Kidney capillary endothelial cell (primary cell): ENCODE measurements around the gene PDE11A.
A peak's percentile ranks its signal among the peaks of the same experiment; 100 is the strongest.
"Not testable (repeated sequence)": the region's sequence is repeated elsewhere in the genome, so short reads cannot be mapped to it uniquely, and the experiment has no call there.

Experiments
- DNase-seq: peaks from one replicate; pipeline ENCODE4 v3.0.0-alpha.2; 2018; ENCODE audit warnings: low spot score

PDE11A gene

DNA sequence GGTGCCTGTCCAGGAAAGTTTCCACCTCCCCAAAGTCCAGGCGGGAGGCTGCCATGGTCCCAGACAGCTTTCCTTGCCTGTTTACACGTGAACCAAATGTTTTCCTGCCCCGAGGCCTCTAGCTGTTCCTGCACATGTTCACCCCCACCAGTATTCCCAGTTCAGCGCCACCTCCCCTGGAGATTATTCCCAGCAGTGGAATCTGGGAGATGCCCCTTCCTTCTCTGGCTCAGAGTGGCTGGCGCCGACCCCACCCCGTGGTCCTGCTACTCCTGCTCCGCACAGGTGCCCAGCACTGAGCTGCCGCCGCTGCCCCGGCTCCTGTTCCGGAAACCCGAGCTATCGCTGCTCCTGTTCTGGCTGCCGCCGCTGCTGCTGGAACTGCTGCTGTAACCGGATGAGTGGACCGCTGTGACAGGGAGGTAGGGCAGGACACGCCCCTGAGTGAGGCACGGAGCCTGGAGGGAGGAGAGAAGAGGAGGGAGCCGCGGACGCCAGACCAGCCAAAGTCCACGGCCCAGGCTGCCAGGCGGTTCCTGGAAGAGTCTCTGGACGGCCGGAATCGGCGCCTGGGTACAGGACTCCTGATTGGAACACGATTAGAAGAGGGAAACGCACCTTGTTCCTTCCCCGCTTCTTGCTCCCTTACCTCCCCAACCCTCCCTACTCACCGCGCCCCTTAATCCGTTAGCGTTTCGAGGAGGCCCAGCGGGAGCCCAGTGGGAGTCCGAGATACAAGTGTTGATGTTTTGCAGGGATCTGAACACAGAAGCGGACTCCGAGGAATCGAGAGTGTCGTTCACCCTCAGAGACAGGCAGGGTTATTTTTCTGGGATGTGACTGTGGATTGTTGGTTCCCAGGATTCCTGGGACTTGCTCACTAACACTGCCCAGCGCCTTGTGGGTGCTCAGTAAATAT is at the start of gene PDE11A:
Gene PDE11A (minus strand): TSS at position 395 of the 919 bp plus-strand sequence. CDS start 340 bp downstream, at position 55.
- DNase-seq: peak; percentile 69

DNA sequence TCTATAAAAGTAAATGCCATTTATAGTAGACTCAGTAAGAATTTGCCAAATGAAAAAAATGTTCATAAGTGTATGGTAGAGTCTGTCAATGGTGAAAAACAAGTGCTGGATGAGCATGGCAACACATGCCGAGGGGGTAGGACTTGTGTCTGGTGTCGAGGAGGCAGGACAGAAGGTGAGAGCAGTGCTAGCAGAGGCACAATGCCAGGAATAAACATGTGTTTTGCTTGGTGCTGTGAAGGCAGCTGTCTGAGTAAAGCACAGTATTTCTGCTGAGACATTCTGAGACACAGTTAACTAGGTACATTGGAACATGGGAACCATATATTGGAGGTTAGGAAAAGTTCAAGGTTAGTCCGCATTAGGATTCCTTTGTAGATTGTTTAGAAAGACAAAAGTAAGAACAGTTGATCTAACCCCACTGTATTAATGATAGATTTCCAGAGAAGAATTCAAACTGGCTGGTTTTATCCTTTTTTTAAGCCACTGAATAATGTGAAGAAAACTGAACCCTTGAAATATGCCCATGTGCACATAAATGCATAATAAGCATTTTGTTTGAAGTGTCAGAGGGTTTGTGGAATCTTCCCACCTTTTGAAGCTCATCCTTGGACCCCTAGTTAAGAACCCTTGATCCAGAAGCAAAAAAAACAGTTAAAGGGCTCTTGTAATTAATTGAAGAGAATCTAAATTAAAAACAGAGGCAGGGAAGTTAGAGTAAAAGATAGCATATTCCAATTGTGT is 46.8 kb upstream of the PDE11A start:
- no peak for DNase-seq

DNA sequence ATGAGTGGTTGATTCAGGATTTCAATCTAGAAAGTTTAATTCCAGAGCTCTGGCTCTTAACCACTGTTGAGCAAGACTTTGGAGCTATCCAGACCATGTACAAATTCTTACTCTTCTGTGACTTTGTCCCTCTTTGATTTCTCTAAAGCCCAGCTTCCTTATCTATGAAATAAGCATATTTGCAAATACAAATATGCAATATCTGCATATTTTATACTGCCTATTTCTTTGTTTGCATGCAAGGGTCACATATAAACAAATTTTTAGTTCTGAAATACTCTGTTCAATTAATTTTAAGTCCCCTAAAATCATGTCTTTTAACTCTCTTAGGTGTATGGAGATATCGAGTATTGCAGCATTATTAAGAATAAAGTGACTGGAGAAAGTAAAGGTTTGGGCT is 45.1 kb upstream of the PDE11A start:
- no peak for DNase-seq

DNA sequence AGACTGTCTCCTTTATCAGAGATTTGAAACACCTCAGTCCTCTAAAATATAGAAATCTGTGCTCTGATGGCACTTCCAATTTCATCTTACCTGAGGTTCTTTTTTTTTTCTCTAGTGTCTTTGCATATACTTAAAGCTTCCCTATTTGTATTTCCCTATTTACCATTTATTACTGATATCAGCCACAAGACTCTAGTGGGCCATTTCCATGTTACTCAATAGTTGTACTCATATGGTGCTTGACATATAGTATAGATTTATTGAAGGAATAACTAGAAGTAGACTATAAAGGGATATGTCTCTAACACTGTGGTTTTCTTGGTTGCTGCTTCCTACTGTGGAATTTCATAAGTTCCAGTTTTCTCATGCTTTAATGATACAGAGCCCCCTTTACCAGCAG is 42.7 kb upstream of the PDE11A start:
- DNase-seq: no peak

DNA sequence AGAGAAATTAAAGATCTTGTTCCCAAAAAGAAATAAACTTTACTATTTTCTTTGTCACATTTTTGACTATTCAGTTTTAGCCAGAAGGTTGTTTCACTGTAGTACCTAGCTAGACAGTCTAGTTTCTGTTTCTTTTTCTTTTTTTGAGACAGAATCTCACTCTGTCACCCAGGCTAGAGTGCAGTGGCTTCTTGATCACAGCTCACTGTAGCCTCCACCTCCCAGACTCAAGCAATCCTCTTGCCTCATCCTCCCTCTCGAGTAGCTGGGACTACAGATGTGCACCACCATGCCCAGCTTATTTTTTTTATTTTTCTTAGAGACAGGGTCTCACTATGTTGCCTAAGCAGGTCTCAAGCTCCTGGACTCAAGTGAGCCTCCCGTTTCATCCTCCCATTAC is 41.9 kb upstream of the PDE11A start:
- DNase-seq: no peak

DNA sequence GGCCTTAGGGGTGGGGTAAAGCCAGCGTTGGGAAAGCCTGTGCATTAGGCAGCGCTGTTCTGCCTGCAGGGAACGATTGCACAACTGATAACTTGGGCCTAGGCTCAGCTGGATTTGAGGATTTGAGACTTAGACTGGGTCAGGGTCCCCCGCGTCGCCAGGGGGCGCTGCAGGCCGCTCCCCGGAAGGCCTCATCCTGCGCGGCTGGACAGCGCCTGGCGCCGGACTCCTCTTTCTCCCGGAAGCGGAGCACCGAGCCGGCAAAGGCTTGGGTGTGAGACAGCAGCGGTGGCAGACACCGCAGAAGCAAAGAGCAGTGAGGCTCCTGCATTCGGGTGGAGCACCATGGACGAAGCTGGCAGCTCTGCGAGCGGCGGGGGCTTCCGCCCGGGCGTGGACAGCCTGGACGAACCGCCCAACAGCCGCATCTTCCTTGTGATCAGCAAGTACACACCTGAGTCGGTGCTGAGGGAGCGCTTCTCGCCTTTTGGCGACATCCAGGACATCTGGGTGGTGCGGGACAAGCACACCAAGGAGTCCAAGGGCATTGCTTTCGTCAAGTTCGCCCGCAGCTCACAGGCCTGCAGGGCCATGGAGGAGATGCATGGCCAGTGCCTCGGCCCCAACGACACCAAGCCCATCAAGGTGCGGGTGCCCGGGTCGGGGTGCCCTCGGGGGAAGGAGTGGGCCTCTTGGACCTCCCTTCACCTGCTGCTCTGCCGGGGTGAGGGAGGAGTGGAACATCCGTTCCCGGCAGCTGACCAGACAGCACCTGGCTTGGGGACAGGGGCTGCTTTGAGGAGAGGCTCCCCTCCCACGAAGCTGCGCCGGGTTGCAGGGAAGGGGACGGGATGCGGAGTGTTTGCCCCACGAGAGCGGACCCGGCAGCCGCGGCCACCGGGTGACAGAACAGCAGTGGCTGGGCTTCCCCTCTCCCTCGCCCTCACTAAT is 39.9 kb upstream of the PDE11A start, which contains the start of gene RBM45:
Gene RBM45 (plus strand): TSS at position 236 of the 951 bp plus-strand sequence. CDS start 110 bp downstream, at position 346.
- DNase-seq: peak; percentile 91

DNA sequence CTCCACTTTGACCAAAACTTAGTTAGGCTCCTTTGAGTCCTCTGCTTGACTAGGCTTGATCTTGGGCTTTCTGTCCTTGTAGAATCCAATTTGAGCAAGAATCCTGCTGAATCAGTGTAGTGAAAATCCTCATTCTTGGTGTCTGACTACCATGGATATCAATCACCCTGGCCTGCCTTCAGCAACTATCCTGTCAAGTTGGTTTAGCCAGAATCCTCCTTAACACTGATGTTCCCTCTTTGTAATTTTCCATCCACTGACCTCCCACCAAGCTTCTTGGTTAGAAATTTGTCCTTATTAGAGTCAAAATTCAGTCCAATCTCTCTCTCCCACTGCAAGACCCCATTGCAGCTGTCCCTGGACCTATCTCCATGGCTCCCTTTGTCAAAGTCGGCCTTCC is 39.2 kb upstream of the PDE11A start:
- no peak for DNase-seq

DNA sequence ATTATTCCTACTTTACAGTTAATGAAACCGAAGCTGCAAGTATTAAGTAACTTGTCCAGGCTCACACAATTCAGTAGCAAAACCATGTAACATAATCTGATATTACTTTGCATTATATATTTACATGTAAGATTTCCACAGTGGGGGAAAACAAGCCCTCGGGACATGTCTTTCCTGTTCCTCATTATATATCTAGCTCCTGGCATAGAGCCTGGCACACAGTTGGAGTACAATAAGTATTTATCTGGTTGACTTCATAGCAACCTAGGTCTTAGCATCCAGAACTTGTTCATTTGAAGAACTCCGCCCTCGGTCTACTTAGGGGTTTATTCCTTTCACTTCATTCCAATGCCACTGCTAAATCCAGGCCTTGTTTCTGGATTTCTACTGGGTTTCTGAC is 38.1 kb upstream of the PDE11A start:
- no peak for DNase-seq

DNA sequence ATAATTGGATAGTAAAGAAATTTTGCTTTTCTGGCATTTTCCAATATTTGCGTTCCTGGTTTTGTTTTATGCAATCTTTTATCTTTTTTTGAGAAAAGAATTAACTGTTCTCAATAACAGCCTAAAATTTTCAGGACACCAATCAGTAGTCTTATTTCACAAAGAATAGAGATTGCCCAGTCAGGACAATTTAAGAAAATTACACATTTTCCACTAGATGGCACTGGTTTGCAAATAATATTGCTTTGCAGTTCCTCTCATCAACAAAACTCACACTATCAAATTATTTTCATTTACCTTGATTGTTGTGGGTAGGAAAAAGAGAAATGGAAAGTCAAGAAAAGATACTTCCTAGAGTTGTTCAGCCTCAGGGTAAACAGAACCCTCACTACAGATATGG is 37.2 kb upstream of the PDE11A start:
- peak; percentile 47 for DNase-seq

DNA sequence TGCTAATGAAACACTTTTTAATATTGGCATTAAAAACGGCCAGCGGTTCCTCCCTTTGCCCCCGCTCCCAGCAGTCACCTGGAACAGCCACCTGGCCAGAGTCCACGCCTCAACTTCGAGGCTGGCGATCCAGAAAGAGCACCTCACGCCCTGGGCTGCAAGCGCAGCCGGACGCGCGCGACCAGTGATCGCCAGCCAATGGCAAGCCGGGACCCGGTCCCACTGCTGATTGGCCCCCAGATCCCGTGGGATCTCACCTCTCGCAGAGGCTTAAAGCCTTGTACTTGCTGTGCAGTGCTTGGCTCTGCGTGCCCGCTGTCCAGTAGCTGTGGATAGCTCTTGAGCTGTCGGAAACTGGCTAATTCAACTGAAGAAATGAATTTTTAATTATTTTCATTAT is 35.6 kb upstream of the PDE11A start:
- no peak for DNase-seq

DNA sequence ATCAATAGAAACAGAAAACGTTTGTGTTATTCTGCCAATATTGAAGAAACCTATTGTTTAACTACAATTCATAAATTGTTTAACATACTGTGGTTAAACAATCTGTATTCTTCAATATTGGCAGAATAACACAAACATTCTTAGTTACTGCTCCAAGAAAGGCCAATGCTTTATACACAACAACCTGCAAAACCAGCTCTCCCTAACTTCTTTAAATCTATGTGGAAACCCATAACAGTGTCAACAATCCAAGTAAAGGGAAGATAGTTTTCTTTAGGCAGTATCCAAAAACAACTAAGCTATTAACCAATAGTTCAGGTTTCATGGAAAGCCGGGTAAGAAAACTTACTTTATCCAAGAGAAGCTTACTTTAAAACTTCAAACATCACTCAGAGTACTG is 33.5 kb upstream of the PDE11A start:
- no peak for DNase-seq

DNA sequence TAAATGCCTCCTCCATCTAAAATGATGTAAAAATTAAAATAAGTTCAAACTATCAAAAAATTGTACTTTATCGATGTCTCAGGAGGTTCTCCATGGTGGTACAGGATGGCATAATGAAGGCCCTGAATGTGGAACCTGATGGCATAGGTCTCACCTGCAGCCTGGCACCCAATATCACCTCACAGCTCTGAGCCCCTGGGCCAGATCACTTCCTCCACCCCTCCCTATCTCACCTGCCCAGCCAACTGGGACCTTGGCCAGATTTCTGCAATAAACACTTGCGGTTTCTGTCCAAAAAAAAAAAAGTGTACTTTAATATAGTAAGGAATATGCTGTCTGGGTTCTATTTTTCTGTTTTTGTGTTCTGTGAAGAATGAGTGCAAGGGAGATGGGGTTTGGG is 33.0 kb upstream of the PDE11A start:
- DNase-seq: no peak

DNA sequence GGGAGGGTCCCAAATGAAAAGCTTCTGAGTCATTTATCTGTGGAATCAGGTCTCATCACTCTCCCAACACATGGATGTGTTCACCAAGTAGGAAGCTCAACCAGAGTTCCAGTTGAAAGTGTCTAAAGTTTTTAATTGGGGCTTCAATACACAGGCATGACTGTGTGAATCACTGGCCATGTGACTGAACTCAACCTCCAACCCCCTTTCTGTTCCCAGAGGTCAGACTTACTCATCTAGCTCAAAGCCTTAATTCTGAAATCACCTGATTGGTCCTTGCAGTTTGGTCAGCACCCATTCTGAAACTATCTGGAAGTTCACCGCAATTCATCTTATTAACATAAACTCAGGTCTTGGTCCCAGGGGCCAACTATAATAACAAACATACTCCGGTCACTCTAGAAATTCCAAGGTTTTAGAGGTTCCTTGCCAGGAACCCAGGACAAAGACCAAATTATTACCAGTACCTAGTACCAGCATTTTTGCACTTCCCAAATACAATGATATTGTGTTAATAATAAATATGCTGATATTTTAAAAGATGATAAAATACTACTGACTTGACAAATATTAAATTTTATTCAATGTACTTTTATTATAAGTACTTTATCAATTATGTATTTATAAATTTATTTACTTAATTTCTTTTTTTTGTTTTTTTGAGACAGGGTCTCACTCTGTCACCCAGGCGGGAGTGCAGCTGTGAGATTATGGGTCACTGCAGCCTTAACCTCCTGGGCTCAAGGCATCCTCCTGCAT is 28.9 kb upstream of the PDE11A start:
- no peak for DNase-seq

DNA sequence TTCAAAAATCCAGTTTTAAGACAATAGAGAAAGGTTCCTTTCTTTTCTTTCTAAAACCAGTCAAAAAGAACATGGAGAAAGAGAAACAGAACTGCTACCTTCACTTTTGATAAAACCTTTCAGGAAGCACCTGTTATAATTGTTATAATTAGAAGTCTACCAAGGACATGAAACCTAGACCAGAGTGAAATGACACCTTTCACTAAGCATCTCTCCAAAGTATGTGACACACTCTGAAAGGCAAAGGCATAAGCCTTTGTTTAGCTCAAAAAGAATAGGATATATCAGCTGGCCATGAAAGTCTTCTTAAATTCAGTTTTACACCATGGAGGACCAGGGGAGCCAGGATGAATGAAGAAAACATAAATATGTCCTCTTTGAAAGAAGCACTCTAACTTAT is 20.9 kb upstream of the PDE11A start:
- no peak for DNase-seq

DNA sequence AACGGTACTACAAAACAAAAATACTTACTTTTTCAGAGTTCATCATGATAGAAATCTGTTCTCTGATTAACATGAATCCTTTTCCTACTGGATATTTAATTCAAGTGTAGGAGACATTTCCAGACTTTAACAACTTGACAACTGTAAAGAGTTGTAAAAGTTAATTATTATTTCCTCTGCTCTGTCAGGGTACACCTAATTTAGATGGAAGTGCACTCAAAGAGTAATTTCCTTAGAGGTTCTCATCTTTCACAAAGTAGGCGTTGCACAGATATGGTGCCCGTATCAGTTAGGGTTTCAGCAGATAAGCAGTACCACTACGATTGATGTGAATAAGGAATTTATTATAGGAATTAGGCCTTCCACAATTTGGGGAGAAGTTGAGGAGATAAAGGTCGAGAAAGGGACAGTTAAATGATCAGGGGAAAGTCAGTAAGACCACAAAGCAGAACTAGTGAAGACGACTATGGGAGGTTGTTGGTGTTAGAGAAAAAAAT is 16.2 kb upstream of the PDE11A start:
- no peak for DNase-seq

DNA sequence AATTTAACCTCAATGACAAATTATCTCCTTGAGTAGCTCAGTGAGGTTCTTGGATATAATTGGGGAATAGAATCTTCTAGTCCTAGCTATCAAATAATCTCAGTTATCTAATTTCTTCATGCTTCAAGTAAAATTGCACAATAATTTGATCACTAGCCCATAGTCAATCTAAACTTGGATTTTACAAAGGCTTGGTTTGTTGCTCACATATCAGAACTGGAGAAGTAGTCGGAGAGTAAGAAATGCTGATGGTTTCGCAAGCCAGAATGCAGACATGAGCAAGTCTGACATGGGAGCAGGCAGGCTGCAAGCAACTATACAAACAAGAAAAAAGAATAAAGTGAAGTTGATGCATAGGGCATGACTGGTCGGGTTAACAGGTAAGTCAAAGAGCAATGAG is 11.7 kb upstream of the PDE11A start:
- no peak for DNase-seq

DNA sequence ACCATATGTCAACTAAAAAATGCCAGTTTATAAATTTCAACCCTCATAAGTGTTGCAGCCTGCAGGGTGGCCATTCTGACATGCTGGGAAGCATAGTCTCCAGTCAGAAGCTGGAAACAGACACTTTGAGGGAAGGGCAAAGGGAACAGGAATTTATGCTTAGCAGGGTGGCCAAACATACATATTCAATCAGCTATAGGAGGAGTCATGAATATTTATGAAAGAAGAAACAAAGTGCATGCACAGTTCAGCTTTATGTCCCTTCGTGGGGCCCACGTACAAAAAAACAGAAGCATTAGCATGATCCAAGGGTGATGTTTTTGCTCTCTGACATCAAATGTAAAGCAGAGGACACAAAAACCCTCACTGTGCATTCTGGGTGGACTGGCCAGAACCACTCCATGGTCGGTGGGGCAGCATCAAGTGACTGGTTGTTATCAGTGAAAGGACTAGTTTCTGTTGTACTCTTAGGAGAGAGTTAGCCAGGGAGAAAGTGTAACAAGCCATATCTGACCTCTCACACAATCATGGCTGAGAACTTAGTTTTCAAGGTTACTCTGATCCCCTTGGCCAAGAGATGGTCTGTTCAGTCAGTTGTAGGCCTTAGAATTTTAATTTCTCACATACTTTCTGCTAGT is 9.9 kb upstream of the PDE11A start:
- no peak for DNase-seq

DNA sequence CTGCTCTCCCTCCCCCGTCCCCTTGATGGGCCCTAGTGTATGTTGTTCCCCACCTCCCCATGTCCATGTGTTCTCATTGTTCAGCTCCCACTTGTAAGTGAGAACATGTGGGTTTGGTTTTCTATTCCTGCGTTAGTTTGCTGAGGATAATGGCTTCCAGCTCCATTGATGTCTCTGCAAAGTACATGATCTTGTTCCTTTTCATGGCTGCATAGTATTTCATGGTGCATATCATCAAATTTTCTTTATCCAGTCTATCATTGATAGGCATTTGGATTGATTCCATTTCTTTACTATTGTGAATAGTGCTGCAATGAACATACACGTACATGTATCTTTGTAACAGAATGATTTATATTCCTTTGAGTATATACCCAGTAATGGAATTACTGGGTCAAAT is 6.7 kb upstream of the PDE11A start:
- DNase-seq: not testable (repeated sequence)

DNA sequence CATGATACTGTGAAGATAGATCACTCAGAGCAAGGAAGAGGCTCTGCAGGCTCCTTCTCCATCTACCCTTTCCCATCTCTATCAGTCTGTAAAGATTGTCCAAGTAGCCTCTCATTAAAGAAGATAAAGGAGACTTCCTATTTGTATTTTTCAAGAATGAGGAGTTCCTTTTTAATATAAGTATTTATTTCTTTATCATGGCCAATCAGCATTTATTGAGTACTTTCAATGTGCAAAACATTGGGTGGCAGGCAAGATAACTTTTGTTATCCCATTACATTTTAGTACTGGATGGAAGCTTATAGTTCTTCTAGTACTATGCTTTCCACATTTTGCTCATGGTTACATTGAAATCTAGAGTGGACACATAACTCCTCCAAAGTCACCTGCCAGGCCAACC is 3.6 kb upstream of the PDE11A start:
- DNase-seq: no peak

DNA sequence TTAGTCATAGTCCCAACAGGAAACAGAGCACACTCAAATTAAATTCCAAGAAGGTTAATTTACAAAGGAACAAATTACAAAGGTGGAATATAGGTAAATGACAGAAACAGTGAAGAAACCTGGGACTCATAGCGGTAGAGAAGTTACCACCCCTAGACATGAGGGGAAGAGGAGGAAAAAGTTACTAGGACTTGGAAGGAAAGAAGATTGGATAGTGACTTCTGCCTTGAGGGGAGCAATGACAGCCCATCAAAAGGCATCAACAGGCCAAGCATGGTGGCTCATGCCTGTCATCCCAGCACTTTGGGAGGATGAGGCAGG is 2.4 kb upstream of the PDE11A start:
- no peak for DNase-seq
